ENCODE measurements around the gene APP.

DNA sequence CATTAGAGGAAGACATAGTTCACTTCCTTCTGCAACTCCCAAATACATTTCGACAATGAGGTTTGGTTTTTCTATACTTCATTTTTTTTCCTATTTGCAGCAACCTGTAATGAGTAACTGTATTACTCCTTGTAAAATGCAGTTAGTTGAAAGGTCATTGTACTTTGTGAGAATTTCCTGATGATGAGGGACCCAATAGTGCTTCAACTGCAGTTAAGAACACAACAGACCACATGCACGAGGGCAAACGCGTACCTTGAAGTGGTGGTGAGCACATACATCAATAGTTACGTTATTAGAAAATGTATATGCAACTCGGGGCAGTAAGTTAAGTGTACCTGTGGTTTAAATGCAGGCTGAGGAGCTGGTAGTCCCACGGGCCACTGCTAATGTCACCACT, 264.0 kb downstream of the APP start:
- TF ChIP-seq CTCF (conservative IDR thresholded peaks at IDR 0.05) = no peak
- no peak for TF ChIP-seq EZH2 (IDR thresholded peaks at IDR 0.05; ENCODE audit: low read depth)

Data from PC-9 (cell line).